Calu3 (cell line): ENCODE data around the gene CASP10. TPM values are rescaled to one million over a fixed set of nuclear protein-coding genes. Genes with fewer than 3 reads are reported as not detected.

Experiments used
- BruUV-seq: library from RNA; stranded (reverse); fragments of 400-500 nt; replicated peaks from 2 replicates; lab custom pipeline; 2021; lab: Mats Ljungman, UMichigan
- CTCF ChIA-PET: fragments of 300-600 bp; sonication (Branson Sonifier 250); formaldehyde crosslinking; loops from one replicate; lab custom pipeline; 2022; ENCODE audit warnings: antibody characterized with exemption; lab: Charles Lee
- DNase-seq: peaks from one replicate; pipeline ENCODE4 v3.0.0; 2022
- H3K27ac Mint-ChIP-seq: one replicate; pipeline ENCODE4 v1.8.0; 2022; ENCODE audit warnings: mixed read lengths; ENCODE audit not compliant: unreplicated experiment
- H3K27me3 Mint-ChIP-seq: one replicate; pipeline ENCODE4 v1.8.0; 2022; ENCODE audit warnings: mixed read lengths; ENCODE audit not compliant: unreplicated experiment
- H3K36me3 Mint-ChIP-seq: one replicate; pipeline ENCODE4 v1.8.0; 2022; ENCODE audit warnings: mild to moderate bottlenecking, moderate library complexity, mixed read lengths; ENCODE audit not compliant: insufficient read depth, unreplicated experiment
- H3K4me1 Mint-ChIP-seq: one replicate; pipeline ENCODE4 v1.8.0; 2022; ENCODE audit warnings: mild to moderate bottlenecking, low read depth, mixed read lengths; ENCODE audit not compliant: unreplicated experiment
- H3K4me3 Mint-ChIP-seq: one replicate; pipeline ENCODE4 v1.8.0; 2022; ENCODE audit warnings: mild to moderate bottlenecking, low read depth, moderate library complexity, mixed read lengths; ENCODE audit not compliant: unreplicated experiment
- H3K9me3 Mint-ChIP-seq: one replicate; pipeline ENCODE4 v1.8.0; 2022; ENCODE audit warnings: low read depth, mixed read lengths; ENCODE audit not compliant: unreplicated experiment
- intact Hi-C: fragments of 100-400 bp; cut with micrococcal nuclease; formaldehyde crosslinking; loops from one replicate; pipeline ENCODE4 v1.10.0; 2022; ENCODE audit not compliant: unreplicated experiment
- total RNA-seq: library from RNA; stranded (reverse); gene quantifications from 2 replicates; pipeline ENCODE4 v1.2.3, GENCODE V29; 2022
- TF ChIP-seq, protein P1 (sequence below): fragments of 200-600 bp; IDR thresholded peaks from one replicate; pipeline ENCODE4 v1.8.0; 2022; ENCODE audit warnings: antibody characterized with exemption; ENCODE audit not compliant: unreplicated experiment

The CASP10 gene
- total RNA-seq, 1 experiment from 2014 or later: 21.4 TPM

DNA sequence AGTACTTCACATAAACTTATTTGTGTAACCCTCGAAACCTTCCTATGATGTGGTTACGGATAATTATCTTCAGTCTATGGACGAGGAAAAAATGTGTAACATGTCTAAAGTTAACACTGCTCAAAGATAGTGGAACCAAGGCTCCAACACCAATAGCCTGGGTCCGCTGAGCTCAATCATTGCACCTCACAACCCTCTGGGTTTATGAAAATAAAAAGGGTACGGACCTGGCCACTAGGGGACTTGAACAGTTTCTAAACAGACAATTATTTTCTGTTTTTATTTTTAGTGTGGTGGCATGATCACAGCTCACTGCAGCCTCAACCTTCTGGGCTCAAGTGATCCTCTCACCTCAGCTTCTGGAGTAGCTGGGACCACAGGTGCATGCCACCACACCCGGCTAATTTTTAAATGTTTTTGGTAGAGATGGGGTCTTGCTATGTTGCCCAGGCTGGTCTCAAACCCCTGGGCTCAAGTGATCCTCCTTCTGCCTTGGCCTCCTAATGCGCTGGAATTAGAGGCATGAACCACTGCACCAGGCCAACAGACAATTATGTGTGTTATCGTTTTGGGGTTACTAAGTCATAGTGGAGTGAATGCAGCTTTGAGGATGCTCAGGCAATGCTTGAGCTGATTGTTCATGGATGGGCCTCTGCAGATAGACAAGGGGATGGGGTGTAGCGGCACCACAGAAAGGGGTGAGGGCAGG, 87.5 kb downstream of the CASP10 start:
- no peaks in the 10 kb centered on the region for H3K27me3 Mint-ChIP-seq
- no TSS peak for BruUV-seq
- H3K9me3 Mint-ChIP-seq: no peaks in the 10 kb centered on the region
- TF ChIP-seq, protein P1, sequence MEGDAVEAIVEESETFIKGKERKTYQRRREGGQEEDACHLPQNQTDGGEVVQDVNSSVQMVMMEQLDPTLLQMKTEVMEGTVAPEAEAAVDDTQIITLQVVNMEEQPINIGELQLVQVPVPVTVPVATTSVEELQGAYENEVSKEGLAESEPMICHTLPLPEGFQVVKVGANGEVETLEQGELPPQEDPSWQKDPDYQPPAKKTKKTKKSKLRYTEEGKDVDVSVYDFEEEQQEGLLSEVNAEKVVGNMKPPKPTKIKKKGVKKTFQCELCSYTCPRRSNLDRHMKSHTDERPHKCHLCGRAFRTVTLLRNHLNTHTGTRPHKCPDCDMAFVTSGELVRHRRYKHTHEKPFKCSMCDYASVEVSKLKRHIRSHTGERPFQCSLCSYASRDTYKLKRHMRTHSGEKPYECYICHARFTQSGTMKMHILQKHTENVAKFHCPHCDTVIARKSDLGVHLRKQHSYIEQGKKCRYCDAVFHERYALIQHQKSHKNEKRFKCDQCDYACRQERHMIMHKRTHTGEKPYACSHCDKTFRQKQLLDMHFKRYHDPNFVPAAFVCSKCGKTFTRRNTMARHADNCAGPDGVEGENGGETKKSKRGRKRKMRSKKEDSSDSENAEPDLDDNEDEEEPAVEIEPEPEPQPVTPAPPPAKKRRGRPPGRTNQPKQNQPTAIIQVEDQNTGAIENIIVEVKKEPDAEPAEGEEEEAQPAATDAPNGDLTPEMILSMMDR: no peak
- CTCF ChIA-PET: no interaction called here
- H3K4me1 Mint-ChIP-seq: no peaks in the 10 kb centered on the region
- peaks cover 47% of the 10 kb centered on the region for H3K36me3 Mint-ChIP-seq
- intact Hi-C loops: no loop called here
- no peak overlapping the region for H3K4me3 Mint-ChIP-seq
- no peak for DNase-seq
- peak overlapping the region; percentile 60 for H3K27ac Mint-ChIP-seq

DNA sequence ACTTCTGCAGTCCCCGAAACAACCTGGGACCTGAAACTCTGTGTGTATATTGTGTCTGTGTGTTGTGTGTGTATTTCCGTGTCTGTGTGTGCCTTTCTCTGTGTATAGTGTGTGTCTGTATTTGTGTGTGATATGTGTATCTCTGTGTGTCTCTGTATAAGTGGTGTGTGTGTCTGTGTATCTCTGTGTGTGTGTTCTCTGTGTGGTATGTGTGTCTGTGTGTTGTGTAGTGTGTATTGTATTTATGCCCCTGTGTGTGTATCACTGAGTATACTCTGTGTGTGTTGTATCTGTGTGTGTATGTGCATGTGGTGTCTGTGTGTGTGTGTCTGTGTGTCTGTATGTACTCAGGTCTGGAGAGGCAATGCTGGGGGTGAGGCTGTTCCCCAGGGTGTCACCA, 89.0 kb downstream of the CASP10 start:
- intact Hi-C loops: no loop called here
- BruUV-seq: no TSS peak
- Mint-ChIP-seq H3K4me3 (no peak overlapping the region), H3K27me3 (no peaks in the 10 kb centered on the region), H3K36me3 (peaks cover 46% of the 10 kb centered on the region), H3K4me1 (no peaks in the 10 kb centered on the region), H3K9me3 (no peaks in the 10 kb centered on the region), H3K27ac (no peak overlapping the region)
- no peak for DNase-seq
- CTCF ChIA-PET: no interaction called here
- TF ChIP-seq, protein P1: no peak

DNA sequence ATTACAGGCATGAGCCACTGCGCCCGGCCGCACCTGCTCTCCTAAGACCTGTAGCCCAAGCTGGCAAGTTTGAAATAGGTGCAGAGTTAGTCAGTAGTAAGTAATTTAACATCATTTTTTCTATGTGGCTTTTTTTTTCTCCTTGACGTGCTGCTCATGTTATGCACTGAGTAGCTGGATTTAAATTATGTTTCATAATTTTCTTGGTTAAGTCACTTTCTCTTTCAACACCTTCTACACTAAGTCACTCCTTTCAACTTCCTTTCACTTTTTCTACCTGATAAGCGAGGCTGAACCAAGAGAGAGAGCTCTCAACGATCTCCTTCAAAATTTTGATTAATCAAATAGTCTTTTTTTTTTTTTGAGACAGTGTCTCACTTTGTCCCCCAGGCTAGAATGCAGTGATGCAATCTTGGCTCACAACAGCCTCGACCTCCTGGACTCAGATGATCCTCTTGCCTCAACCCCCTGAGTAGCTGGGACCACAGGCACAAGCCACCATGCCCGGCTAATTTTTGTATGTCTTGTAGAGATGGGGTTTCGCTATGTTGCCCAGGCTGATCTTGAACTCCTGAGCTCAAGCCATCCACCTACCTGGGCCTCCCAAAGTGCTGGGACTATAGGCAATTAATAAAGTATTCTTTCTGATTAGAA, 90.5 kb downstream of the CASP10 start:
- intact Hi-C loops: no loop called here
- no peak for DNase-seq
- Mint-ChIP-seq H3K4me1 (no peaks in the 10 kb centered on the region), H3K36me3 (peaks cover 54% of the 10 kb centered on the region), H3K27me3 (no peaks in the 10 kb centered on the region), H3K27ac (no peak overlapping the region), H3K9me3 (no peaks in the 10 kb centered on the region), H3K4me3 (no peak overlapping the region)
- CTCF ChIA-PET: interaction anchor here (0.7 kb wide), 2 partner anchors 35 to 131 kb away, joined by 3 to 4 read pairs; no protein-coding TSS in a partner anchor
- TF ChIP-seq, protein P1: no peak
- no TSS peak for BruUV-seq

DNA sequence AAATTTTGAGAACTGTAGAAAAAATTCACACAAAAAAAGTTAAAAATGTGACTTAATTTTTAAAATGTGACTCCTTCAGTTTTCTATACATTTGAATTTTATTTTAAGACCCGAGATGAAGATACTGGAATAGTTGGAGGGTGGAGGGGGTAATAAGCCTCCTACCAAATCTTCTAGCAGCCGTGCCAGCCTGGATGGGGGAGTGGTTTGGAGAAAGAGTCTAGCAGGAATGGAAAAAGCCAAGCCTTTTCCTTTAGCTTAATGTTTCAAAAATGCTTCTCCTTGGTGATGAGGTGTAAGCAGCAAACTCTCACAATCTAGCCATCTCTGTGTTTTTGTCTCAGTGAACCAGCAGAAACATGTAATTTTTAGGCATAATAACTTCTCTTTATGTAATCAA, 92.1 kb downstream of the CASP10 start:
- H3K27me3 Mint-ChIP-seq: no peaks in the 10 kb centered on the region
- no peak overlapping the region for H3K27ac Mint-ChIP-seq
- no TSS peak for BruUV-seq

More for the DNA sequence above, 92.1 kb downstream of the CASP10 start:
- CTCF ChIA-PET: no interaction called here
- Mint-ChIP-seq H3K4me3 (no peak overlapping the region), H3K36me3 (peaks cover 69% of the 10 kb centered on the region), H3K4me1 (no peaks in the 10 kb centered on the region), H3K9me3 (no peaks in the 10 kb centered on the region)
- no peak for DNase-seq
- TF ChIP-seq, protein P1: no peak
- intact Hi-C loops: no loop called here
